HepG2 (cell line): ENCODE measurements around the gene PIAS1. TPM values are rescaled to one million over a fixed set of nuclear protein-coding genes. Genes with fewer than 3 reads are reported as not detected.

Experiments used
- ATAC-seq: fragments of 200-7000 bp; cut with Tn5 transposase; 3 replicates; pipeline ENCODE4 v1.9.1; 2020; ENCODE audit warnings: mild to moderate bottlenecking, moderate library complexity
- BruUV-seq: library from RNA; stranded (reverse); fragments of 400-500 nt; replicated peaks from 2 replicates; lab custom pipeline; 2021; lab: Mats Ljungman, UMichigan
- CTCF ChIA-PET: fragments of 300-600 bp; formaldehyde crosslinking; extraction: SDS; loops from one replicate; lab custom pipeline; 2021; ENCODE audit warnings: low total read pairs, inconsistent platforms, low intra/inter-chr PET ratio; lab: Yijun Ruan, JAX
- POLR2A ChIA-PET: fragments of 350-600 bp; sonication (Branson Sonifier 250); formaldehyde crosslinking; loops from one replicate; lab custom pipeline; 2020; ENCODE audit warnings: antibody characterized with exemption, inconsistent platforms; lab: Yijun Ruan, JAX
- DNase-seq: peaks from one replicate; pipeline ENCODE4 v3.0.0-alpha.2; 2015; ENCODE audit warnings: low spot score
- FAIRE-seq: peaks from 3 replicates; lab custom pipeline; 2011; peaks lifted over from hg19 to GRCh38; lab: Jason Lieb, UNC
- H2AFZ ChIP-seq: one replicate; pipeline ENCODE4 v1.6.1; 2011; ENCODE audit warnings: low read length, inconsistent platforms
- H3K27ac ChIP-seq: fragments of 300-600 bp; 3 replicates; pipeline ENCODE4 v1.8.0; 2011; ENCODE audit warnings: mixed run types, mild to moderate bottlenecking, mixed read lengths, low read length, inconsistent platforms; ENCODE audit not compliant: insufficient read depth; ENCODE audit errors: extremely low read length
- H3K27me3 ChIP-seq, 2 experiments: fragments of 200-600 bp in 1 of 2; 2 replicates in 1 of 2; 3 replicates in 1 of 2; pipeline versions ENCODE4 v1.6.0 to v1.8.0; 2011; ENCODE audit warnings: low read length in 2 of 2, mild to moderate bottlenecking in 2 of 2, moderate library complexity in 2 of 2, inconsistent platforms in 1 of 2; ENCODE audit not compliant: insufficient read depth in 2 of 2, control insufficient read depth in 1 of 2
- H3K36me3 ChIP-seq, 2 experiments: fragments of 200-600 bp in 1 of 2; replicated peaks in 1 of 2; 2 replicates in 1 of 2; 3 replicates in 1 of 2; pipeline versions ENCODE4 v1.5.1 to v1.8.0; 2011; ENCODE audit warnings: low read length in 2 of 2, inconsistent platforms in 1 of 2; ENCODE audit not compliant: insufficient read depth in 2 of 2, control insufficient read depth in 1 of 2
- H3K4me1 ChIP-seq: 2 replicates; pipeline ENCODE4 v1.5.1; 2012; ENCODE audit warnings: low read length, inconsistent platforms; ENCODE audit not compliant: insufficient read depth
- H3K4me2 ChIP-seq: 2 replicates; pipeline ENCODE4 v1.6.0; 2011; ENCODE audit warnings: low read depth, low read length, inconsistent platforms
- H3K4me3 ChIP-seq, 3 experiments: fragments of 200-600 bp in 1 of 3; sonication (generic), shearing (Covaris generic) in 1 of 3; replicated peaks in 1 of 3; 2 replicates each; pipeline ENCODE4 v1.5.1; 2011 to 2016; ENCODE audit warnings: low read length in 3 of 3, inconsistent platforms in 2 of 3, low read depth in 2 of 3, mild to moderate bottlenecking in 2 of 3, control low read depth in 1 of 3, mixed read lengths in 1 of 3; ENCODE audit not compliant: insufficient read depth in 1 of 3
- H3K79me2 ChIP-seq: one replicate; pipeline ENCODE4 v1.6.1; 2011; ENCODE audit warnings: low read length, inconsistent platforms; ENCODE audit not compliant: insufficient read depth
- H3K9ac ChIP-seq: 2 replicates; pipeline ENCODE4 v1.6.0; 2011; ENCODE audit warnings: mild to moderate bottlenecking, low read depth, low read length, inconsistent platforms; ENCODE audit not compliant: insufficient read depth
- H3K9me3 ChIP-seq: 2 replicates; pipeline ENCODE4 v1.5.1; 2012; ENCODE audit warnings: mild to moderate bottlenecking, low read length
- H4K20me1 ChIP-seq: 2 replicates; pipeline ENCODE4 v1.6.0; 2011; ENCODE audit warnings: inconsistent platforms, mild to moderate bottlenecking, low read length, moderate library complexity; ENCODE audit not compliant: insufficient read depth
- MIER2 ChIP-seq: IDR thresholded peaks from 2 replicates; pipeline ENCODE4 v1.6.1; 2016; ENCODE audit warnings: missing biosample characterization, missing genetic modification reagents
- NFKB2 ChIP-seq: sonication (generic); formaldehyde crosslinking; IDR thresholded peaks from 2 replicates; pipeline ENCODE4 v1.4.0; 2020; ENCODE audit warnings: missing genetic modification reagents, borderline replicate concordance
- POLR2AphosphoS5 ChIP-seq: IDR thresholded peaks from 2 replicates; pipeline ENCODE4 v1.6.1; 2012; ENCODE audit warnings: low read depth, low read length
- ZIK1 ChIP-seq: sonication (generic); formaldehyde crosslinking; IDR thresholded peaks from 2 replicates; pipeline ENCODE4 v1.5.0; 2020; ENCODE audit warnings: mild to moderate bottlenecking, low read depth, missing genetic modification reagents, borderline replicate concordance
- ZNF329 ChIP-seq: sonication (generic); formaldehyde crosslinking; IDR thresholded peaks from 2 replicates; pipeline ENCODE4 v1.9.0; 2021; ENCODE audit warnings: low read depth, mild to moderate bottlenecking, missing genetic modification reagents
- ZNF562 ChIP-seq: sonication (generic); formaldehyde crosslinking; IDR thresholded peaks from 2 replicates; pipeline ENCODE4 v1.8.0; 2022; ENCODE audit warnings: missing genetic modification reagents, borderline replicate concordance
- ZNF616 ChIP-seq: sonication (generic); formaldehyde crosslinking; IDR thresholded peaks from 2 replicates; pipeline ENCODE4 v1.5.0; 2020; ENCODE audit warnings: low read depth, mild to moderate bottlenecking, missing genetic modification reagents
- ZNF781 ChIP-seq: sonication (generic); formaldehyde crosslinking; IDR thresholded peaks from 2 replicates; pipeline ENCODE4 v1.5.1; 2020; ENCODE audit warnings: borderline replicate concordance, mild to moderate bottlenecking, missing genetic modification reagents; ENCODE audit errors: not compliant biosample characterization
- ZNF816 ChIP-seq: sonication (generic); formaldehyde crosslinking; IDR thresholded peaks from 2 replicates; pipeline ENCODE4 v1.8.0; 2022; ENCODE audit warnings: missing genetic modification reagents, mild to moderate bottlenecking, borderline replicate concordance
- WGBS: methylation state at CpG from one replicate; pipeline ENCODE4 v1.1.6; 2017; ENCODE audit warnings: low lambda C conversion rate; 5-methylcytosine and 5-hydroxymethylcytosine counted together
- in situ Hi-C: cut with HindIII; loops from 2 replicates; pipeline ENCODE4 v1.10.0; 2017; ENCODE audit warnings: low pct_unique_long_range_greater_than_20kb; ENCODE audit not compliant: extremely low pct_ligation_motif_present
- intact Hi-C: fragments of 100-400 bp; cut with micrococcal nuclease; formaldehyde crosslinking; loops from one replicate; pipeline ENCODE4 v1.10.0; 2022; ENCODE audit not compliant: unreplicated experiment
- polyA plus RNA-seq, 8 experiments: library from polyadenylated mRNA; depleted of rRNA in 3 of 8; stranded (reverse) in 7 of 8; unstranded in 1 of 8; fragments of >200 nt; fragmentation: Illumina TruSeq in 4 of 8; extraction: Trizol in 4 of 8; gene quantifications; 2 replicates each; pipeline versions ENCODE4 v1.2.1 to v1.2.3, GENCODE V29; 2011 to 2016; ENCODE audit warnings: low read depth in 4 of 8, missing spikeins in 1 of 8, mixed read lengths in 1 of 8; ENCODE audit not compliant: insufficient read depth in 1 of 8
- total RNA-seq, 5 experiments: library from RNA; depleted of rRNA; stranded (reverse); fragments of >200 nt; fragmentation: Illumina TruSeq; extraction: Trizol; gene quantifications; 2 replicates each; pipeline ENCODE4 v1.2.3, GENCODE V29; 2016; ENCODE audit warnings: low read depth in 1 of 5
- TF ChIP-seq, protein P1 (sequence below): sonication (generic); formaldehyde crosslinking; IDR thresholded peaks from 2 replicates; pipeline ENCODE4 v1.5.0; 2020; ENCODE audit warnings: mild to moderate bottlenecking, missing genetic modification reagents
- TF ChIP-seq, protein P2 (sequence below): sonication (generic); formaldehyde crosslinking; IDR thresholded peaks from 2 replicates; pipeline ENCODE4 v1.4.0; 2020; ENCODE audit warnings: mild to moderate bottlenecking, low read depth, missing genetic modification reagents
- TF ChIP-seq, protein P3 (sequence below): sonication (generic); formaldehyde crosslinking; IDR thresholded peaks from 2 replicates; pipeline ENCODE4 v1.4.0; 2020; ENCODE audit warnings: missing genetic modification reagents, mild to moderate bottlenecking, borderline replicate concordance

The PIAS1 gene
- total and polyA plus RNA-seq, 2 of the 13 experiments (the other 11 are each of a cell fraction or from before 2014, with no cell fraction given) = 20.7 to 33.7 TPM

DNA sequence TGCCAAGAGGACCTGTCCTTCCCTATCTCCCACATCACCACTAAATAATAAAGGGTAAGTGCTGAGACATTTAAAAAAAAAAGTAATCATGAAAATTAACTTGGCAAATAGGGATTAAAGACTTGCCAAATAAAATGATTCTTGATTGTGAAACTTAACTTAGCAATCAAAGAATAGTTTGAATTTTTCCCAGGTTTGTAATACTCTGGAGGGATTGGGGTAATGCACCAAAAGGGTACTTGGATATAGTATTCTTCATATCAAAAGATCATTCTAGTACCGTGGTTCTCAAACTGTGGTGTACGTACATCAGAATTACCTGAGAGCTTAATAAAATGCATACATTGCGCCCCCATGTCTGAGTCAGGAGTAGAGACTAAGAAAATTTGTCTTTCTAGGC is 122.5 kb downstream of the PIAS1 start:
- ChIA-PET CTCF (no interaction called here), POLR2A (no interaction called here)
- in situ Hi-C loops (no loop called here), intact Hi-C loops (no loop called here)
- H3K27ac ChIP-seq = no peak overlapping the region
- H3K36me3 ChIP-seq = peaks cover 11 to 68% of the 10 kb centered on the region in 2 experiments
- BruUV-seq = no TSS peak
- FAIRE-seq (no peak), DNase-seq (no peak), ATAC-seq (no peak)
- no peak overlapping the region for H3K9ac ChIP-seq
- H3K27me3 ChIP-seq = no peaks in the 10 kb centered on the region
- H3K4me1 ChIP-seq = no peaks in the 10 kb centered on the region
- no peaks in the 10 kb centered on the region for H3K9me3 ChIP-seq
- TF ChIP-seq NFKB2 (CRISPR knock-in tag) (no peak), ZNF562 (CRISPR knock-in tag) (no peak), ZNF616 (CRISPR knock-in tag) (no peak), ZIK1 (no peak), ZNF816 (CRISPR knock-in tag) (no peak)
- H4K20me1 ChIP-seq = no peaks in the 10 kb centered on the region
- WGBS = 100% methylated on average over 3 of the region's 3 CpGs
- H3K79me2 ChIP-seq = no peaks in the 10 kb centered on the region
- H2AFZ ChIP-seq = no peak overlapping the region
- no peak overlapping the region for H3K4me3 ChIP-seq
- H3K4me2 ChIP-seq = no peak overlapping the region

DNA sequence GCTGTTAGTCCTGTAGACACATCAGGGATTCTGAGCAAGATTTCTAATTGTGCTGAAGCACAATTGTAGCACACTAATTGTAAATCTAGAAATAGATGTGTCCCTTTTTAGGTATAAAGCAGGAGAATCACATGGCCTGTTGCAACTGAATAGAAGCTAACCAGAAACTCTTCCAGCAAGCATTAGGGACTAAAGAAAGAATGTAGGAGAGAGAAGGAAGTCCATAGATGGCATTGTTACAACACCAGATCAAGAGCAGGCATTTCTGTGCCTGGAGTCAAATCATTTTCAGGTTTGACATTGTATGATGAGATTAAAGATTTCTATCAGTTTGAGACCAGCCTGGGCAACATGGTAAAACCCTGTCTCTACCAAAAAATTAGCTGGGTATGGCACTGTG is 123.6 kb downstream of the PIAS1 start:
- no peaks in the 10 kb centered on the region for H3K27me3 ChIP-seq
- H3K9me3 ChIP-seq = no peaks in the 10 kb centered on the region
- ChIA-PET POLR2A (no interaction called here), CTCF (no interaction called here)
- no peak overlapping the region for H3K27ac ChIP-seq
- H3K4me2 ChIP-seq = no peak overlapping the region
- ATAC-seq (no peak), FAIRE-seq (no peak), DNase-seq (no peak)
- no peak overlapping the region for H3K4me3 ChIP-seq
- H2AFZ ChIP-seq = no peak overlapping the region
- intact Hi-C loops (no loop called here), in situ Hi-C loops (no loop called here)
- H3K9ac ChIP-seq = no peak overlapping the region
- no peaks in the 10 kb centered on the region for H3K79me2 ChIP-seq
- no peaks in the 10 kb centered on the region for H3K4me1 ChIP-seq
- no peaks in the 10 kb centered on the region for H4K20me1 ChIP-seq
- no TSS peak for BruUV-seq
- peaks cover 9 to 74% of the 10 kb centered on the region in 2 experiments for H3K36me3 ChIP-seq
- TF ChIP-seq POLR2AphosphoS5 (no peak), ZNF781 (CRISPR knock-in tag) (no peak), MIER2 (CRISPR knock-in tag) (no peak), ZNF329 (CRISPR knock-in tag) (no peak)
- TF ChIP-seq, protein P1, sequence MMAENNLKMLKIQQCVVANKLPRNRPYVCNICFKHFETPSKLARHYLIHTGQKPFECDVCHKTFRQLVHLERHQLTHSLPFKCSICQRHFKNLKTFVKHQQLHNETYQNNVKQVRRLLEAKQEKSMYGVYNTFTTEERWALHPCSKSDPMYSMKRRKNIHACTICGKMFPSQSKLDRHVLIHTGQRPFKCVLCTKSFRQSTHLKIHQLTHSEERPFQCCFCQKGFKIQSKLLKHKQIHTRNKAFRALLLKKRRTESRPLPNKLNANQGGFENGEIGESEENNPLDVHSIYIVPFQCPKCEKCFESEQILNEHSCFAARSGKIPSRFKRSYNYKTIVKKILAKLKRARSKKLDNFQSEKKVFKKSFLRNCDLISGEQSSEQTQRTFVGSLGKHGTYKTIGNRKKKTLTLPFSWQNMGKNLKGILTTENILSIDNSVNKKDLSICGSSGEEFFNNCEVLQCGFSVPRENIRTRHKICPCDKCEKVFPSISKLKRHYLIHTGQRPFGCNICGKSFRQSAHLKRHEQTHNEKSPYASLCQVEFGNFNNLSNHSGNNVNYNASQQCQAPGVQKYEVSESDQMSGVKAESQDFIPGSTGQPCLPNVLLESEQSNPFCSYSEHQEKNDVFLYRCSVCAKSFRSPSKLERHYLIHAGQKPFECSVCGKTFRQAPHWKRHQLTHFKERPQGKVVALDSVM (CRISPR knock-in tag) = no peak
- TF ChIP-seq, protein P2, sequence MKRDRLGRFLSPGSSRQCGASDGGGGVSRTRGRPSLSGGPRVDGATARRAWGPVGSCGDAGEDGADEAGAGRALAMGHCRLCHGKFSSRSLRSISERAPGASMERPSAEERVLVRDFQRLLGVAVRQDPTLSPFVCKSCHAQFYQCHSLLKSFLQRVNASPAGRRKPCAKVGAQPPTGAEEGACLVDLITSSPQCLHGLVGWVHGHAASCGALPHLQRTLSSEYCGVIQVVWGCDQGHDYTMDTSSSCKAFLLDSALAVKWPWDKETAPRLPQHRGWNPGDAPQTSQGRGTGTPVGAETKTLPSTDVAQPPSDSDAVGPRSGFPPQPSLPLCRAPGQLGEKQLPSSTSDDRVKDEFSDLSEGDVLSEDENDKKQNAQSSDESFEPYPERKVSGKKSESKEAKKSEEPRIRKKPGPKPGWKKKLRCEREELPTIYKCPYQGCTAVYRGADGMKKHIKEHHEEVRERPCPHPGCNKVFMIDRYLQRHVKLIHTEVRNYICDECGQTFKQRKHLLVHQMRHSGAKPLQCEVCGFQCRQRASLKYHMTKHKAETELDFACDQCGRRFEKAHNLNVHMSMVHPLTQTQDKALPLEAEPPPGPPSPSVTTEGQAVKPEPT (CRISPR knock-in tag) = no peak
- TF ChIP-seq, protein P3, sequence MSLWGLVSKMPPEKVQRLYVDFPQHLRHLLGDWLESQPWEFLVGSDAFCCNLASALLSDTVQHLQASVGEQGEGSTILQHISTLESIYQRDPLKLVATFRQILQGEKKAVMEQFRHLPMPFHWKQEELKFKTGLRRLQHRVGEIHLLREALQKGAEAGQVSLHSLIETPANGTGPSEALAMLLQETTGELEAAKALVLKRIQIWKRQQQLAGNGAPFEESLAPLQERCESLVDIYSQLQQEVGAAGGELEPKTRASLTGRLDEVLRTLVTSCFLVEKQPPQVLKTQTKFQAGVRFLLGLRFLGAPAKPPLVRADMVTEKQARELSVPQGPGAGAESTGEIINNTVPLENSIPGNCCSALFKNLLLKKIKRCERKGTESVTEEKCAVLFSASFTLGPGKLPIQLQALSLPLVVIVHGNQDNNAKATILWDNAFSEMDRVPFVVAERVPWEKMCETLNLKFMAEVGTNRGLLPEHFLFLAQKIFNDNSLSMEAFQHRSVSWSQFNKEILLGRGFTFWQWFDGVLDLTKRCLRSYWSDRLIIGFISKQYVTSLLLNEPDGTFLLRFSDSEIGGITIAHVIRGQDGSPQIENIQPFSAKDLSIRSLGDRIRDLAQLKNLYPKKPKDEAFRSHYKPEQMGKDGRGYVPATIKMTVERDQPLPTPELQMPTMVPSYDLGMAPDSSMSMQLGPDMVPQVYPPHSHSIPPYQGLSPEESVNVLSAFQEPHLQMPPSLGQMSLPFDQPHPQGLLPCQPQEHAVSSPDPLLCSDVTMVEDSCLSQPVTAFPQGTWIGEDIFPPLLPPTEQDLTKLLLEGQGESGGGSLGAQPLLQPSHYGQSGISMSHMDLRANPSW (CRISPR knock-in tag) = no peak
